Prostate gland (tissue), 2 donors: ENCODE data around the gene UBXN2A. TPM values are rescaled to one million over a fixed set of nuclear protein-coding genes. Genes with fewer than 3 reads are reported as not detected.

Experiments
- DNase-seq: peaks from one replicate; pipeline ENCODE4 v3.0.0-alpha.2; 2019; ENCODE audit warnings: low spot score
- H3K27ac ChIP-seq, 2 donors: fragments of 200-600 bp; sonication (generic); 2 replicates each; pipeline ENCODE4 v1.5.1; 2017 to 2019
- H3K27me3 ChIP-seq: fragments of 200-600 bp; sonication (generic); replicated peaks from 2 replicates; pipeline ENCODE4 v1.5.1; 2019; ENCODE audit not compliant: insufficient read depth
- H3K36me3 ChIP-seq, 2 donors: fragments of 200-600 bp; sonication (generic); 1 replicate in 1 of 2; 2 replicates in 1 of 2; pipeline versions ENCODE4 v1.5.1 to v1.8.1; 2017 to 2019
- H3K4me1 ChIP-seq: fragments of 200-600 bp; sonication (generic); replicated peaks from 2 replicates; pipeline ENCODE4 v1.5.1; 2019
- H3K4me3 ChIP-seq, 2 donors: fragments of 200-600 bp; sonication (generic); 2 replicates each; pipeline ENCODE4 v1.5.1; 2017 to 2019
- H3K9me3 ChIP-seq: fragments of 200-600 bp; sonication (generic); 2 replicates; pipeline ENCODE4 v1.5.1; 2017
- CTCF ChIP-seq, 4 experiments: fragments of 200-600 bp in 2 of 4; fragments of 450-650 bp in 2 of 4; sonication (generic) in 2 of 4; IDR thresholded peaks; 1 replicate in 3 of 4; 2 replicates in 1 of 4; pipeline ENCODE4 v1.5.1; 2016 to 2019; ENCODE audit warnings: antibody characterized with exemption in 4 of 4, mild to moderate bottlenecking in 2 of 4, moderate library complexity in 2 of 4
- POLR2A ChIP-seq: fragments of 450-650 bp; IDR thresholded peaks from one replicate; pipeline ENCODE4 v1.6.1; 2016; ENCODE audit warnings: antibody characterized with exemption, mild to moderate bottlenecking
- POLR2AphosphoS5 ChIP-seq: sonication (generic); formaldehyde crosslinking; IDR thresholded peaks from one replicate; pipeline ENCODE4 v1.6.1; 2017; ENCODE audit warnings: antibody characterized with exemption
- WGBS: methylation state at CpG from one replicate; pipeline ENCODE4 v1.1.5; 2018; 5-methylcytosine and 5-hydroxymethylcytosine counted together
- intact Hi-C: fragments of 100-400 bp; cut with DNase I; formaldehyde crosslinking; loops from one replicate; pipeline ENCODE4 v1.14.2; 2022
- total RNA-seq, 2 donors: library from RNA; depleted of rRNA; stranded (reverse); fragments of >200 nt; gene quantifications; one replicate each; pipeline ENCODE4 v1.1.0, GENCODE V29; 2016

Gene UBXN2A
- total RNA-seq, 2 donors from 2014 or later: 9.7 to 19.2 TPM

- TF ChIP-seq POLR2AphosphoS5: peak; percentile 59
- peak; percentile 58 for TF ChIP-seq POLR2A
- no peak for TF ChIP-seq CTCF (IDR thresholded peaks at IDR 0.05)
- intact Hi-C loops: loop anchor here (2.0 to 10.0 kb wide), 3 partner anchors 101 to 159 kb away; partner anchors contain the start of genes SF3B6 and TP53I3
- DNase-seq: peak; percentile 64
- H3K27me3 ChIP-seq: no peaks in the 10 kb centered on the region
- under 1% methylated on average over 13 of the region's 13 CpGs for whole genome bisulfite sequencing
- peak overlapping the region; percentile 93 to 98 for H3K27ac ChIP-seq
- H3K4me3 ChIP-seq: peak overlapping the region; percentile 78 to 81
- no peaks in the 10 kb centered on the region for H3K36me3 ChIP-seq
- H3K4me1 ChIP-seq: peaks cover 4% of the 10 kb centered on the region
- H3K9me3 ChIP-seq: no peaks in the 10 kb centered on the region
Measured at GRCh38 chr2:23925702-23926289, 14.5 kb upstream of the UBXN2A start.

- Histone ChIP-seq H3K36me3 (no peaks in the 10 kb centered on the region), H3K27ac (peak overlapping the region; percentile 93 to 98), H3K4me3 (peak overlapping the region; percentile 78 to 81), H3K4me1 (peaks cover 4% of the 10 kb centered on the region), H3K27me3 (no peaks in the 10 kb centered on the region), H3K9me3 (no peaks in the 10 kb centered on the region)
- no peak for DNase-seq
- intact Hi-C loops: loop anchor here (2.0 to 10.0 kb wide), 3 partner anchors 102 to 158 kb away; partner anchors contain the start of genes SF3B6 and TP53I3
- under 1% methylated on average over 27 of the region's 39 CpGs for WGBS
- TF ChIP-seq POLR2AphosphoS5 (no peak), CTCF (IDR thresholded peaks at IDR 0.05) (no peak), POLR2A (no peak)
Measured at GRCh38 chr2:23926290-23926749, 13.9 kb upstream of the UBXN2A start.

- under 1% methylated on average over 57 of the region's 88 CpGs for WGBS
- intact Hi-C loops: loop anchor here (2.0 to 10.0 kb wide), 3 partner anchors 102 to 158 kb away; partner anchors contain the start of genes SF3B6 and TP53I3
- Histone ChIP-seq H3K36me3 (no peaks in the 10 kb centered on the region), H3K27ac (peak within 1 kb of the TSS; percentile 93 to 98), H3K4me3 (peak within 1 kb of the TSS; percentile 78 to 81), H3K27me3 (no peaks in the 10 kb centered on the region), H3K9me3 (no peaks in the 10 kb centered on the region), H3K4me1 (peaks cover 4% of the 10 kb centered on the region)
- peak; percentile 87 for TF ChIP-seq POLR2AphosphoS5
- peak; percentile 85 for TF ChIP-seq POLR2A
- TF ChIP-seq CTCF (IDR thresholded peaks at IDR 0.05): peak; percentile 77 to 97 (median 90)
- DNase-seq: peak; percentile 91
Measured at GRCh38 chr2:23926750-23927571, 13.3 kb upstream of the UBXN2A start, which contains the start of gene ATAD2B. Gene ATAD2B (minus strand): TSS chr2:23927123. CDS start chr2:23926770, 353 bp downstream.

- no peaks in the 10 kb centered on the region for H3K36me3 ChIP-seq
- no peak overlapping the region for H3K27ac ChIP-seq
- no peak overlapping the region for H3K4me3 ChIP-seq
- H3K27me3 ChIP-seq: no peaks in the 10 kb centered on the region
- H3K4me1 ChIP-seq: no peaks in the 10 kb centered on the region
- WGBS: 64% methylated on average over 1 of the region's 1 CpG
- intact Hi-C loops: no loop called here
- no peak for TF ChIP-seq CTCF (IDR thresholded peaks at IDR 0.05)
- DNase-seq: no peak
- no peaks in the 10 kb centered on the region for H3K9me3 ChIP-seq
Measured at GRCh38 chr2:23934259-23934658, 6.0 kb upstream of the UBXN2A start.
